HL-60 (cell line): Measurements from ENCODE around the gene PTPRM.

ENCODE experiments used
- DNase-seq, 2 experiments: peaks; one replicate each; pipeline ENCODE4 v3.0.0-alpha.2; 2010 to 2020; ENCODE audit warnings: low read depth in 1 of 2, low spot score in 1 of 2
- H3K27ac ChIP-seq: fragments of 250-450 bp; sonication (Bioruptor Pico); replicated peaks from 2 replicates; pipeline ENCODE4 v1.5.1; 2020; ENCODE audit warnings: mild to moderate bottlenecking, moderate library complexity
- H3K27me3 ChIP-seq: fragments of 250-450 bp; sonication (Bioruptor Pico); 2 replicates; pipeline ENCODE4 v1.5.1; 2021; ENCODE audit warnings: mild to moderate bottlenecking, moderate library complexity; ENCODE audit not compliant: insufficient read depth, poor library complexity, severe bottlenecking
- H3K4me3 ChIP-seq: replicated peaks from 2 replicates; pipeline ENCODE4 v1.5.1; 2011; ENCODE audit warnings: mild to moderate bottlenecking, control low read depth, low read length; ENCODE audit not compliant: insufficient read depth
- GABPA ChIP-seq: IDR thresholded peaks from 2 replicates; pipeline ENCODE4 v1.6.1; 2012; ENCODE audit warnings: low read depth
- POLR2AphosphoS5 ChIP-seq: IDR thresholded peaks from 2 replicates; pipeline ENCODE4 v1.6.1; 2012; ENCODE audit warnings: low read depth
- SPI1 ChIP-seq: IDR thresholded peaks from 2 replicates; pipeline ENCODE4 v1.6.1; 2012; ENCODE audit warnings: low read depth, mild to moderate bottlenecking, borderline replicate concordance
- TF ChIP-seq, protein P1 (sequence below): IDR thresholded peaks from one replicate; pipeline ENCODE4 v1.5.1; 2011; ENCODE audit warnings: low read length, control low read depth, inconsistent platforms; ENCODE audit not compliant: insufficient read depth
- TF ChIP-seq, protein P2 (sequence below): IDR thresholded peaks from 2 replicates; pipeline ENCODE4 v1.6.1; 2012; ENCODE audit warnings: low read depth; ENCODE audit not compliant: insufficient replicate concordance

PTPRM gene

DNA sequence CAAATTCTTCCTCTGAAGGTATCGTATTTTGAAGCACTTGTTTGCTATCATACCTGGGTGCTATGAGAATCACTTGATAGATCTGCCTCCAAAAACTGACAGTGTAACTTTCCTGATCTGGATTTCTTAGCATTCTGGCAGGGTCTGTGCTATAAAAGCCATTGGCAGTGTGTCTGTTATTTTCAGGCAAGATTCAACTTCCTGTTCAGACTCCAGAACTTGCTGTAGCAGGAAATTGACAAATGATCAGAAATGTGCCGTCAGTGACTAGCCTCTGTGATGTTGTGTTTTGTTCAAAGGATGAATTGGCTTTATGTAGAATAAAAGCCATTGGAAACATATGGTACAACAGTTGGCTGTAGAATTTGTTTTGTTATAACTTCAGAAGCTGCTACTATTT is 273.3 kb downstream of the PTPRM start:
- TF ChIP-seq GABPA (no peak), SPI1 (no peak), POLR2AphosphoS5 (no peak)
- TF ChIP-seq, protein P1, sequence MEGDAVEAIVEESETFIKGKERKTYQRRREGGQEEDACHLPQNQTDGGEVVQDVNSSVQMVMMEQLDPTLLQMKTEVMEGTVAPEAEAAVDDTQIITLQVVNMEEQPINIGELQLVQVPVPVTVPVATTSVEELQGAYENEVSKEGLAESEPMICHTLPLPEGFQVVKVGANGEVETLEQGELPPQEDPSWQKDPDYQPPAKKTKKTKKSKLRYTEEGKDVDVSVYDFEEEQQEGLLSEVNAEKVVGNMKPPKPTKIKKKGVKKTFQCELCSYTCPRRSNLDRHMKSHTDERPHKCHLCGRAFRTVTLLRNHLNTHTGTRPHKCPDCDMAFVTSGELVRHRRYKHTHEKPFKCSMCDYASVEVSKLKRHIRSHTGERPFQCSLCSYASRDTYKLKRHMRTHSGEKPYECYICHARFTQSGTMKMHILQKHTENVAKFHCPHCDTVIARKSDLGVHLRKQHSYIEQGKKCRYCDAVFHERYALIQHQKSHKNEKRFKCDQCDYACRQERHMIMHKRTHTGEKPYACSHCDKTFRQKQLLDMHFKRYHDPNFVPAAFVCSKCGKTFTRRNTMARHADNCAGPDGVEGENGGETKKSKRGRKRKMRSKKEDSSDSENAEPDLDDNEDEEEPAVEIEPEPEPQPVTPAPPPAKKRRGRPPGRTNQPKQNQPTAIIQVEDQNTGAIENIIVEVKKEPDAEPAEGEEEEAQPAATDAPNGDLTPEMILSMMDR = no peak
- TF ChIP-seq, protein P2, sequence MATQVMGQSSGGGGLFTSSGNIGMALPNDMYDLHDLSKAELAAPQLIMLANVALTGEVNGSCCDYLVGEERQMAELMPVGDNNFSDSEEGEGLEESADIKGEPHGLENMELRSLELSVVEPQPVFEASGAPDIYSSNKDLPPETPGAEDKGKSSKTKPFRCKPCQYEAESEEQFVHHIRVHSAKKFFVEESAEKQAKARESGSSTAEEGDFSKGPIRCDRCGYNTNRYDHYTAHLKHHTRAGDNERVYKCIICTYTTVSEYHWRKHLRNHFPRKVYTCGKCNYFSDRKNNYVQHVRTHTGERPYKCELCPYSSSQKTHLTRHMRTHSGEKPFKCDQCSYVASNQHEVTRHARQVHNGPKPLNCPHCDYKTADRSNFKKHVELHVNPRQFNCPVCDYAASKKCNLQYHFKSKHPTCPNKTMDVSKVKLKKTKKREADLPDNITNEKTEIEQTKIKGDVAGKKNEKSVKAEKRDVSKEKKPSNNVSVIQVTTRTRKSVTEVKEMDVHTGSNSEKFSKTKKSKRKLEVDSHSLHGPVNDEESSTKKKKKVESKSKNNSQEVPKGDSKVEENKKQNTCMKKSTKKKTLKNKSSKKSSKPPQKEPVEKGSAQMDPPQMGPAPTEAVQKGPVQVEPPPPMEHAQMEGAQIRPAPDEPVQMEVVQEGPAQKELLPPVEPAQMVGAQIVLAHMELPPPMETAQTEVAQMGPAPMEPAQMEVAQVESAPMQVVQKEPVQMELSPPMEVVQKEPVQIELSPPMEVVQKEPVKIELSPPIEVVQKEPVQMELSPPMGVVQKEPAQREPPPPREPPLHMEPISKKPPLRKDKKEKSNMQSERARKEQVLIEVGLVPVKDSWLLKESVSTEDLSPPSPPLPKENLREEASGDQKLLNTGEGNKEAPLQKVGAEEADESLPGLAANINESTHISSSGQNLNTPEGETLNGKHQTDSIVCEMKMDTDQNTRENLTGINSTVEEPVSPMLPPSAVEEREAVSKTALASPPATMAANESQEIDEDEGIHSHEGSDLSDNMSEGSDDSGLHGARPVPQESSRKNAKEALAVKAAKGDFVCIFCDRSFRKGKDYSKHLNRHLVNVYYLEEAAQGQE = no peak
- Histone ChIP-seq H3K27me3 (no peaks in the 10 kb centered on the region), H3K27ac (no peak overlapping the region), H3K4me3 (no peak overlapping the region)
- DNase-seq = no peak

DNA sequence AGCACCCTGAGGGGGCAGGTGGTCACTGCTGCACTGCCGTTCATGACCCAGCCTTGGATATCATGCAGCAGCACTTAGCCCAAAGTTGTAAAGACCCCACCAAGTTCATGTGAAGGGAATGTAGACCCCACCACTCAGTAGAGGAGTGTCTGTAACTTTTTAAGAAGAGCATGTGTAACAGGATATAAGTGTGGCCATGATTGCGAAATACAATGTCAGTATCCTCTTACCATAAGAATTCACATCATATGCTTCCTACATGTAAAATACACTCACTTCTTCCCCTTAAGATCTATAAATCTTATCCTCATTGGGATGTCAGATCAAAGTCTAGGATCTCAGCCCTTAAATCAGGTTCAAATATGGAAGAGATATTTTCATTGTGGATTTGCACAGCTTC is 276.9 kb downstream of the PTPRM start:
- TF ChIP-seq, protein P2 = no peak
- TF ChIP-seq, protein P1 = no peak
- no peak for TF ChIP-seq SPI1
- TF ChIP-seq GABPA = no peak
- no peak for TF ChIP-seq POLR2AphosphoS5
- Histone ChIP-seq H3K27me3 (no peaks in the 10 kb centered on the region), H3K4me3 (no peak overlapping the region), H3K27ac (no peak overlapping the region)
- DNase-seq = no peak

DNA sequence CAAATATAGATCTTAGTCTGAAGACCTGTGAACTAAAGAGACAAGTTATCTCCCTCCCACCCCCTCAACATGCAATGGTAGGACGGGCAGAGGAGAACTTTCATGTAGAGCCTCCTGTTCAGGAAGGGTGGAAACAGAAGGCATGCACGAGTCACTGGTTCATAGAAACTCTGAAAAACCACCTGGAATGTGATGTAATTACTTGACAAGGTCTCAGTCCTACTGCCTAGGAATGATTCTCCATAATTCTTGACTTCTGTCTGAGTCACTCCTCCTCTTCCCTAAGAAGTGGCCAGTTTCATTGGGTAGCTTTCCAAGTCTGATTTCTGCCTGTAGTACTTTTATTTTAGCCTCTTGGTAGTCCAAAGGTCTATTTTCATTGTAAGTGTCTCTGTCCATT is 277.3 kb downstream of the PTPRM start:
- no peak for DNase-seq
- TF ChIP-seq SPI1 = no peak
- no peak for TF ChIP-seq POLR2AphosphoS5
- TF ChIP-seq GABPA = no peak
- TF ChIP-seq, protein P1 = no peak
- TF ChIP-seq, protein P2 = no peak
- H3K4me3 ChIP-seq = no peak overlapping the region
- no peak overlapping the region for H3K27ac ChIP-seq
- no peaks in the 10 kb centered on the region for H3K27me3 ChIP-seq
